Activated T-cell treated with anti-CD3 and anti-CD28 coated beads, Interleukin-2, amount 50 U/mL, for 48 hours (primary cell): ENCODE data around the gene ZNF398.
A peak's percentile ranks its signal among the peaks of the same experiment; 100 is the strongest.

Experiments used
- DNase-seq, 2 experiments: peaks; one replicate each; pipeline ENCODE4 v3.0.0-alpha.2; 2020

Gene ZNF398

GRCh38 chr7:149153346-149153745 lies 6.1 kb downstream of the ZNF398 start:
- DNase-seq = no peak

GRCh38 chr7:149154056-149154455 lies 6.8 kb downstream of the ZNF398 start:
- DNase-seq = no peak

- DNase-seq = no peak
These were observed 9.6 kb downstream of the ZNF398 start for GRCh38 chr7:149156898-149157297.

GRCh38 chr7:149161241-149161848 lies 14.1 kb downstream of the ZNF398 start:
- no peak for DNase-seq

- DNase-seq = no peak
These were observed 18.9 kb downstream of the ZNF398 start for GRCh38 chr7:149166142-149166541.

GRCh38 chr7:149166630-149167352 lies 19.5 kb downstream of the ZNF398 start:
- no peak for DNase-seq

GRCh38 chr7:149171892-149172533 lies 24.8 kb downstream of the ZNF398 start:
- DNase-seq = no peak

GRCh38 chr7:149172534-149172920 lies 25.3 kb downstream of the ZNF398 start:
- no peak for DNase-seq

- no peak for DNase-seq
These were observed 27.9 kb downstream of the ZNF398 start for GRCh38 chr7:149175150-149175549.

GRCh38 chr7:149179241-149179640 lies 32.0 kb downstream of the ZNF398 start:
- DNase-seq = no peak

GRCh38 chr7:149180722-149181449 lies 33.6 kb downstream of the ZNF398 start:
- DNase-seq = no peak

GRCh38 chr7:149181450-149181790 lies 34.2 kb downstream of the ZNF398 start:
- DNase-seq = no peak

GRCh38 chr7:149184274-149184673 lies 37.0 kb downstream of the ZNF398 start:
- DNase-seq = no peak

GRCh38 chr7:149188213-149188612 lies 41.0 kb downstream of the ZNF398 start:
- DNase-seq = no peak

GRCh38 chr7:149188637-149189259 lies 41.5 kb downstream of the ZNF398 start:
- no peak for DNase-seq

- no peak for DNase-seq
These were observed 44.6 kb downstream of the ZNF398 start for GRCh38 chr7:149191851-149192250.

GRCh38 chr7:149194799-149195179 lies 47.5 kb downstream of the ZNF398 start:
- no peak for DNase-seq

- DNase-seq = peak; percentile 87 to 90
These were observed 48.2 kb downstream of the ZNF398 start, which contains the start of gene ZNF282 for GRCh38 chr7:149195180-149196150. TSS of gene ZNF282 (plus strand) at chr7:149195546. CDS start at chr7:149195590, 44 bp downstream.

- peak; percentile 53 to 57 for DNase-seq
These were observed 49.0 kb downstream of the ZNF398 start for GRCh38 chr7:149196151-149196704.

GRCh38 chr7:149196705-149197171 lies 49.5 kb downstream of the ZNF398 start:
- peak in 1 of 2 experiments; percentile 49 for DNase-seq

- no peak for DNase-seq
These were observed 50.4 kb downstream of the ZNF398 start for GRCh38 chr7:149197675-149198074.
